Stimulated activated CD4-positive, alpha-beta T cell treated with anti-CD3 and anti-CD28 coated beads, TNF-alpha, amount 100 ng/mL, for 4 hours (primary cell): ENCODE data around the gene SLC26A6.
A peak's percentile ranks its signal among the peaks of the same experiment; 100 is the strongest.

Source experiments
- DNase-seq, 3 experiments: peaks; one replicate each; pipeline ENCODE4 v3.0.0-alpha.2; 2020; ENCODE audit warnings: low read depth in 3 of 3

Gene SLC26A6

GRCh38 chr3:48631516-48632448, 3.5 kb downstream of the SLC26A6 start:
- DNase-seq: no peak

GRCh38 chr3:48630833-48631232, 4.4 kb downstream of the SLC26A6 start:
- DNase-seq: no peak

GRCh38 chr3:48630407-48630806, 4.9 kb downstream of the SLC26A6 start:
- no peak for DNase-seq

GRCh38 chr3:48629894-48630293, 5.4 kb downstream of the SLC26A6 start:
- DNase-seq: no peak

GRCh38 chr3:48628277-48629017, 6.8 kb downstream of the SLC26A6 start:
- no peak for DNase-seq

GRCh38 chr3:48625600-48625999, 9.7 kb downstream of the SLC26A6 start:
- no peak for DNase-seq

GRCh38 chr3:48624767-48625166, 10.5 kb downstream of the SLC26A6 start:
- DNase-seq: no peak

- no peak for DNase-seq
These were observed 11.3 kb downstream of the SLC26A6 start for GRCh38 chr3:48623851-48624547.

- DNase-seq: no peak
These were observed 13.8 kb downstream of the SLC26A6 start, which contains the start of gene TMEM89 for GRCh38 chr3:48621461-48621869. Gene TMEM89, minus strand, starts transcription at chr3:48621769. Its CDS starts 13 bp downstream, at chr3:48621756.

- DNase-seq: no peak
These were observed 15.4 kb downstream of the SLC26A6 start for GRCh38 chr3:48619541-48620524.

- DNase-seq: no peak
These were observed 17.7 kb downstream of the SLC26A6 start for GRCh38 chr3:48617559-48617958.

- DNase-seq: no peak
These were observed 21.2 kb downstream of the SLC26A6 start for GRCh38 chr3:48614044-48614443.

GRCh38 chr3:48612309-48612708, 23.0 kb downstream of the SLC26A6 start:
- DNase-seq: no peak

- DNase-seq: peak; percentile 79 to 82 (median 82)
These were observed 25.9 kb downstream of the SLC26A6 start, which contains the start of gene UQCRC1 for GRCh38 chr3:48609088-48610005. Gene UQCRC1, minus strand, starts transcription at chr3:48609646. Its CDS starts 26 bp downstream, at chr3:48609620.

GRCh38 chr3:48607519-48607918, 27.7 kb downstream of the SLC26A6 start:
- no peak for DNase-seq

GRCh38 chr3:48601622-48601994, 33.7 kb downstream of the SLC26A6 start:
- no peak for DNase-seq

GRCh38 chr3:48600711-48601621, 34.3 kb downstream of the SLC26A6 start:
- no peak for DNase-seq

- no peak for DNase-seq
These were observed 35.6 kb downstream of the SLC26A6 start for GRCh38 chr3:48599509-48600285.
